NCI-H128 (cell line): ENCODE results near the gene GUCA2A.

Experiments used
- DNase-seq: peaks from one replicate; lab custom pipeline; 2025; ENCODE audit not compliant: unreplicated experiment; lab: John Stamatoyannopoulos, UW

The GUCA2A gene

DNA sequence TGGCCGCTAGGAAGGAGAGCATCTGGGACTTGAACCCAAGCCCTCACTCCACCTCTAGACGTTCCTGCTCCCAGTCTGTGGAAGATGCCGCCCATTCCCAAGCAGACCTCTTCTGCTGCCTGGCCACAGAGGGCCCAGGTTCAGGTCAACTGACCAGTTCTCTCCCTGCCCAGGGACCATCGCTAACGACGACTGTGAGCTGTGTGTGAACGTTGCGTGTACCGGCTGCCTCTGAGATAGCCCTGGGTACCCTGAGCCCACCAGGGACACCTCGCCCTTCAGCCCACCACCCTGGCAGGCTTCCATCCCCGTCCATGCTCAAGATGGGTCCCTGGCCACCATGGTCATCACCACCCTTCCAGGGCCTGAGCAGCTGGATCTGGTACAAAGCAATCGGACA, 9.2 kb downstream of the GUCA2A start:
- DNase-seq: no peak

GRCh38 chr1:42154685-42155084, 9.9 kb downstream of the GUCA2A start:
- DNase-seq: no peak

- DNase-seq: no peak
These were observed 10.9 kb downstream of the GUCA2A start for GRCh38 chr1:42153624-42154023.

GRCh38 chr1:42152907-42153600, 11.5 kb downstream of the GUCA2A start, which contains the start of gene GUCA2B:
Gene GUCA2B (plus strand): TSS chr1:42153410. CDS start chr1:42153451, 41 bp downstream.
- DNase-seq: no peak

DNA sequence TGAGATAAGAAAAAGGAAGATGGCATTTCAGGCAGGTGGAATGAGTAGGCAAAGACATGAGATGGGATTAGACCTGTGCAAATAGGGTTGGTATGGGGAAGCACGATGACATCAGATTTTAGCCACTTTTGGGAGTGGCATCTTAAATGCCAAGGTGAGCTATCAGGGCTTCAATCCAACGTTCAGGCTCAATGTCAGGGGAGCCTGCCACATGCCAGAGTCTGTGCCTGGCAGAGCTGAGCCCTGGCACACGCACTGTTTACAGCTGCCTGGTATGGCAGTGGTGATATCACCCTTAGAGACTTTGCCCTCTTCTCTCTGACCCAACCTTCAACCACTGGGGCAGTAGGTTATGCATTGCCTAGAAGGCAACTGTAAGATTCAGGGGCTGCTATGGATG, 12.4 kb downstream of the GUCA2A start:
- DNase-seq: no peak

DNA sequence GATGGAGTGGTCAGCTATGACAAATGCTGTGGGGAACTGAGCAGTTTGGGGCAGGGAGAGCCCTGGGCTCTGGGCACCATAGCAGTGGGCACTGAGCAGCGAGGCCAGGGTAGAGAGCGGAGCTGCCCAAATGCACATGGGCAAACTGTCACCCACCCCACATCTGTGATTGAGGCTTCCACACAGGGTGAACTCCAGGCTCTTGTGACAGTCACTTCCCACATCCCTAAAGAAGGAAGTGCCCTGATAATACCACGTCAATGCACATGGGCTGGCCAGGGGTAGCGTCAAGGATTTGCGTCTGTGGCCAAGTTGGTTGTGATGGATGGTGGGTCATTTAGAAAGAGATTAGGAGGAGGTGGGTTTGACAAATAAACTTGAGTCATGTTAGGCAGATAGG, 13.9 kb downstream of the GUCA2A start:
- no peak for DNase-seq

DNA sequence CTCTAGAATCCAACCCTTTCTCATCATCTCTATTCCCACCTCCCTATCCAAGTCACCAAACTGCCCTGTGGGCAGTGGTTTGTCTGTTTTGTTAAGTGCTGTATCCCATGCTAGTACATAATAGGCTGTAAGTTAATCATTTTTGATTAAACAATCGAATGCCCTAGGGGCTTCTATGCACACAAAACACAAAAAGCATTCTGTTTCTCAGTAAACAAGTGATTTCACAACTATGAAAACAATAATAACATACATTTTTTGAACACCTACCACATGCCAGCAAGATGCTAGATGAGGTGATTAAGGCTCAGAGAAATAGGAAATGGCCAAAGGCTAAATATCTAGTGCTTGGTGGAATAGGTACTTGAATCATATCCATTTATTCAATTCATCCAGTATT, 16.4 kb downstream of the GUCA2A start:
- DNase-seq: no peak

DNA sequence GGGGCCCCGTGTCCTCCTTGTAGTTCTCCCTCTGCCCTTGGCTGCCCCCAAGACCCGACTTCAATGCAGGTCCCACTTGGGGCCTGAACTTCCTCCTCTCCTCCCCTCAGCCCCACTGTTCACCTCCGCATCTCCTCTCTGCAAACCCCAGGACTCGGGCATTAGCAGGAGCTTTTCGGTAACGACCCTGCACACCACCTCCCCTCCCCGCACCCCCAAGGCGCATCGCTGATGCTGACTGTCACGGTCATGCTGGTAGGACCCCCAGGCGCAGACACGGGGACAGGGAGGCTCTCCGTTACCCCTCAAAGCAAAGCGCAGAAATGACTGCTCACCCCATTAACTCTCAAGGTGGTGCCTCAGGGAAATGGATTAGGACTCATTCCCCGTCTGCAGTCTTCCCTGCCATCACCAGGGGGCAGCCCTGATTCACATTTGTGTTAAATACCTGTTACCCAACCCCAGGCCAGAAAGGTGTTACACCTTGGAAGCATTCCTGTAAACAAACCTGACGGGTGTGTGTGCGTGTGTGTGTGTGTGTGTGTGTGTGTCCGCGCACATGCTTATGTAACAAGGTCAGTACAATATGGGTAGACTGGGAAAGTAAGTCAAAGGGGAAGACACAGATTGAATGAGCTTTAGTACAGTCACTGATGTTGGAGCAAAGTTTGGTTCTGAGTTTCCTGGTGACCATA, 17.8 kb downstream of the GUCA2A start:
- DNase-seq: peak; percentile 72

DNA sequence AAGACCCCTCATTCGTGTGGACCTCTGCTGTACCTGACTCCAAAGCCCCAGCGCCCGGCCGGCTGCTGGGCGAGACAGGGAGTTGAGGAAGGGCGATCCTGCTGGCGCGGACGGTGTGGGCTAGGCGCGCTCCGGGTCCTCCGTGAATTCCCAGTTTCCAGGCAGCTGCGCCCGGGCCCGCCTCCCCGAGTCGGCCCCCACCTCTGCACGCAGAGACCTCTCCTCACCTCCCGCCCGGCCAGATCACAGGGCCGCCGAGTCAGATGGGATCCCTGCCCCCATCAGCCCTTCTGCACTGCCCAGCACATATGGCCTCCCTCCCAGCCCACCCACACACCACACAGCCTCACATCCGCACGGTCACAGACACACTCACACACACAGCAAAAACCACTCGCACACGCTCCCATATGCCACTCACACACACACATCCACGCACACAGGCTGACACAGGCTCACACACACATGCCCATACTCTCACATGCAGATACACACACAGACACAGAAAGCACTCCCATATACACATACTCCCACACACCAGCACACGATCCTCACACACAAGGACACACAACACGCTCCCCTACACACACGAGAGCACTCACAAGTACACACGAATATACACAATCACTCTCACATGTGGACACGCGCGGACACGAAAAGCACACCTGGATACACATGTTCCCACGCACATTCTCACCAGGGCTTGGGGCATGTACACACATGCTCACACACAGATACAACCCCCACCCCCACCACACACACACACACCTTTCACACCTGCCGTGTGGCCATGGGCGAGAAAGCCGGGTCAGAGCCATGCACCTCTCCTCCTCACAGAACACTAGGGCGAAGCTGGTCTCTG, 18.6 kb downstream of the GUCA2A start:
- DNase-seq: no peak

- DNase-seq: no peak
These were observed 19.2 kb downstream of the GUCA2A start for GRCh38 chr1:42145389-42145716.

GRCh38 chr1:42144711-42145388, 19.7 kb downstream of the GUCA2A start:
- DNase-seq: no peak

GRCh38 chr1:42143896-42144710, 20.4 kb downstream of the GUCA2A start:
- no peak for DNase-seq

- DNase-seq: no peak
These were observed 21.5 kb downstream of the GUCA2A start for GRCh38 chr1:42142894-42143675.

DNA sequence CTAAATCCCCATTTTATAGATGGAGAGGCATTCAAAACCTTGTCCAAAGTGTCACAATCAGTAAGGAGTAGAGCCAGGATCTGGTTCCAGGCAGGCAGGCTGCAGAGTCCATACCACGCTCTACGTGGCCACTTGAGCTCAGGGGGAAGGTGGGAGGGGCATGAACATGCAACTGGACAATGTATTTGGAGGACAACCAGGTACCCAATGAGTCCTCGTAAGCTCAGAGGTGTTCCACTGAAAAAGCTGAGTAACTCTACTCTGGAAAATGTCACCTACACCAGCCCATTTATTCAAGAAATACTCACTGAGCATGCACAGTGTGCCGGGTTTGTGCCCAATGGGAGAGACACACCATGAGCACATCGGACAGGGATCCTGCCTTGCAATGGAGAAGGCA, 22.6 kb downstream of the GUCA2A start:
- DNase-seq: no peak

GRCh38 chr1:42140191-42140590, 24.4 kb downstream of the GUCA2A start:
- DNase-seq: no peak

- no peak for DNase-seq
These were observed 25.1 kb downstream of the GUCA2A start for GRCh38 chr1:42139444-42139843.

GRCh38 chr1:42138586-42138985, 26.0 kb downstream of the GUCA2A start:
- DNase-seq: no peak

DNA sequence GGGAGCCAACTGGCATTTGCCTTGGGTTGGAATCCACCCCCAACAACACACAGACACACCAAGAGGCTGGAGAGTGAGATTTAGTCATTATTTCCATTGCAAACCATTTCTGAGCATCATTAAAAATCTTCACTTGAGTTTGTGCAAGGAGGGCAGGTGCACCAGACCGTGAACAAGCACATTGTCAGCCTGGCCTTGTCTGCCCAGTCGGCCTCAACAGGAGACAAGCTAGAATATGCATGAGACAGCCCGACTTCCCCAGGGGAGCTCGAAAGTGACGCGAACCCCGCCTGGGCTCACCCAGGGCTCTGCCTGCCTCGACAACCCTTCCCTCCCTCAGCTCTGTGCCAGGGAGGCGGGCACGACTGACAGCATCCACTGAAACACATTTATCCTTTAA, 26.8 kb downstream of the GUCA2A start:
- no peak for DNase-seq

GRCh38 chr1:42136466-42136865, 28.1 kb downstream of the GUCA2A start:
- DNase-seq: no peak

- no peak for DNase-seq
These were observed 29.1 kb downstream of the GUCA2A start for GRCh38 chr1:42135426-42135825.
